ENCODE data around the gene MIPOL1.
"Not testable (repeated sequence)": the region's sequence is repeated elsewhere in the genome, so short reads cannot be mapped to it uniquely, and the experiment has no call there.

DNA sequence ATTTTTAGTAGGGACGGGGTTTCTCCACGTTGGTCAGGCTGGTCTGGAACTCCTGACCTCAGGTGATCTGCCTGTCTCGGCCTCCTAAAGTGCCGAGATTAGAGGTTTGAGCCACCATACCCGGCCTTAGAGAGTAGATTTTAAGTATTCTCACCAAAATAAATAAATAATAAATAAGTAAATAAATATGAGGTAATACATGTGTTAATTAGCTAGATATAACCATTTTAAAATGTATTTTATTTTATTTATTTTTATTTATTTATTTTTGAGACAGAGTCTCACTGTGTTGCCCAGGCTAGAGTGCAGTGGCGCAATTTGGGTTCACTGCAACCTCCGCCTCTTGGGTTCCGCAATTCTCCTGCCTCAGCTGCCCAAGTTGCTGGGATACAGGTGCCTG is 13.2 kb upstream of the MIPOL1 start:
- TF ChIP-seq, protein P1, sequence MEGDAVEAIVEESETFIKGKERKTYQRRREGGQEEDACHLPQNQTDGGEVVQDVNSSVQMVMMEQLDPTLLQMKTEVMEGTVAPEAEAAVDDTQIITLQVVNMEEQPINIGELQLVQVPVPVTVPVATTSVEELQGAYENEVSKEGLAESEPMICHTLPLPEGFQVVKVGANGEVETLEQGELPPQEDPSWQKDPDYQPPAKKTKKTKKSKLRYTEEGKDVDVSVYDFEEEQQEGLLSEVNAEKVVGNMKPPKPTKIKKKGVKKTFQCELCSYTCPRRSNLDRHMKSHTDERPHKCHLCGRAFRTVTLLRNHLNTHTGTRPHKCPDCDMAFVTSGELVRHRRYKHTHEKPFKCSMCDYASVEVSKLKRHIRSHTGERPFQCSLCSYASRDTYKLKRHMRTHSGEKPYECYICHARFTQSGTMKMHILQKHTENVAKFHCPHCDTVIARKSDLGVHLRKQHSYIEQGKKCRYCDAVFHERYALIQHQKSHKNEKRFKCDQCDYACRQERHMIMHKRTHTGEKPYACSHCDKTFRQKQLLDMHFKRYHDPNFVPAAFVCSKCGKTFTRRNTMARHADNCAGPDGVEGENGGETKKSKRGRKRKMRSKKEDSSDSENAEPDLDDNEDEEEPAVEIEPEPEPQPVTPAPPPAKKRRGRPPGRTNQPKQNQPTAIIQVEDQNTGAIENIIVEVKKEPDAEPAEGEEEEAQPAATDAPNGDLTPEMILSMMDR (conservative IDR thresholded peaks at IDR 0.05), result not testable (repeated sequence)
- not testable (repeated sequence) for TF ChIP-seq EZH2 (IDR thresholded peaks at IDR 0.05; ENCODE audit: low read depth)
